CD4-positive, alpha-beta T cell (primary cell): ENCODE results near the gene FAM184A. TPM values are rescaled to one million over a fixed set of nuclear protein-coding genes. Genes with fewer than 3 reads are reported as not detected.
A peak's percentile ranks its signal among the peaks of the same experiment; 100 is the strongest.

Experiments used
- ATAC-seq: fragments of 200-7000 bp; cut with Tn5 transposase; one replicate; pipeline ENCODE4 v1.10.0; 2022; ENCODE audit warnings: mild to moderate bottlenecking; ENCODE audit not compliant: poor library complexity
- CTCF ChIA-PET: fragments of 350-600 bp; sonication (Branson Sonifier 250); formaldehyde crosslinking; loops from one replicate; lab custom pipeline; 2021; ENCODE audit warnings: antibody characterized with exemption, inconsistent platforms; lab: Charles Lee
- POLR2A ChIA-PET: fragments of 350-600 bp; sonication (Branson Sonifier 250); formaldehyde crosslinking; loops from one replicate; lab custom pipeline; 2021; ENCODE audit warnings: antibody characterized with exemption, inconsistent platforms; lab: Charles Lee
- DNase-seq, 14 experiments: peaks; one replicate each; pipeline ENCODE4 v3.0.0-alpha.2; 2013 to 2020; ENCODE audit warnings: mixed read lengths in 2 of 14
- H3K27ac ChIP-seq, 2 donors: one replicate each; pipeline versions ENCODE4 v1.5.1 to v1.7.0; 2013; ENCODE audit warnings: low read length in 2 of 2, low read depth in 1 of 2, mild to moderate bottlenecking in 1 of 2
- H3K27me3 ChIP-seq, 2 experiments: 1 replicate in 1 of 2; 2 replicates in 1 of 2; pipeline versions ENCODE4 v1.6.1 to v1.7.0; 2013; ENCODE audit warnings: low read length in 2 of 2, control low read depth in 1 of 2, mild to moderate bottlenecking in 1 of 2, moderate library complexity in 1 of 2; ENCODE audit not compliant: insufficient read depth in 2 of 2, control insufficient read depth in 1 of 2
- H3K36me3 ChIP-seq: one replicate; pipeline ENCODE4 v1.6.1; 2013; ENCODE audit warnings: low read length, control low read depth; ENCODE audit not compliant: insufficient read depth
- H3K4me1 ChIP-seq: one replicate; pipeline ENCODE4 v1.6.1; 2013; ENCODE audit warnings: low read length, control low read depth; ENCODE audit not compliant: insufficient read depth
- H3K4me3 ChIP-seq: one replicate; pipeline ENCODE4 v1.5.1; 2013; ENCODE audit warnings: mild to moderate bottlenecking, low read length, moderate library complexity
- H3K9me3 ChIP-seq, 2 experiments: 1 replicate in 1 of 2; 2 replicates in 1 of 2; pipeline versions ENCODE4 v1.6.1 to v1.7.0; 2013; ENCODE audit warnings: low read length in 2 of 2, mild to moderate bottlenecking in 2 of 2, control low read depth in 1 of 2, moderate library complexity in 1 of 2; ENCODE audit not compliant: control insufficient read depth in 1 of 2, insufficient read depth in 1 of 2
- H3K27ac Mint-ChIP-seq: one replicate; pipeline ENCODE4 v1.8.0; 2020; ENCODE audit warnings: mixed read lengths
- H3K27me3 Mint-ChIP-seq: one replicate; pipeline ENCODE4 v1.8.0; 2021; ENCODE audit warnings: mixed read lengths
- H3K36me3 Mint-ChIP-seq: one replicate; pipeline ENCODE4 v1.8.0; 2021; ENCODE audit warnings: low read depth, mixed read lengths
- H3K4me1 Mint-ChIP-seq: one replicate; pipeline ENCODE4 v1.8.0; 2021; ENCODE audit warnings: low read depth, mixed read lengths
- H3K4me3 Mint-ChIP-seq: one replicate; pipeline ENCODE4 v1.8.0; 2020; ENCODE audit warnings: mild to moderate bottlenecking, mixed read lengths
- H3K9me3 Mint-ChIP-seq: one replicate; pipeline ENCODE4 v1.8.0; 2020; ENCODE audit warnings: mixed read lengths
- intact Hi-C, 2 experiments: fragments of 100-400 bp; cut with DNase I in 1 of 2; cut with micrococcal nuclease in 1 of 2; formaldehyde crosslinking; loops; one replicate each; pipeline versions ENCODE4 v1.15.1 to v1.9.0; 2023 to 2025; cut with DNase I, micrococcal nuclease
- total RNA-seq, 174 experiments: library from RNA in 2 of 174; stranded (reverse) in 2 of 174; gene quantifications; one replicate each; pipeline ENCODE4 v1.2.3 and lab custom pipeline; 2021 to 2026
- TF ChIP-seq, protein P1 (sequence below): fragments of 200-600 bp; IDR thresholded peaks from one replicate; pipeline ENCODE4 v1.8.0; 2022; ENCODE audit warnings: antibody characterized with exemption, mild to moderate bottlenecking

FAM184A gene
- total RNA-seq, 2 experiments from 2014 or later = 2.9 to 3.3 TPM

DNA sequence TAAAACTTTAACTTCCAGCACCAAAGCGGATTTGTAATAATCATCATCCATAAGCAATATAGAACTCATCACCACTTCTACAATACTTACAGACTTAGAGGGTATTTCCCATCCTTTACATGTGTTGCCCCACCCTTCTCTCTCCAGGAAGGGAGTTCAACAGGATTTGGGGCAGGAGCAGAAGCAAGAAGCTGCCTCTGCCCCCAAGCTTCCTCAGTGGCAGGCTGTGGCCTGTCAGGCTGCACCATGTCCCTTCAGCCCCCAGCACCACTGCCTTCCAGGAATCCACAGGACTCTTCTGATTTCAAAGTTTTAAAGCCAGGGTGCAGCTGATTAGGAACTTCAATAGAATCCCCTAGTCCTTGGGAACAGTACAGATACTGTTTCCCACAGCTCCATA is 106.8 kb downstream of the FAM184A start:
- POLR2A ChIA-PET = no interaction called here
- H3K36me3 Mint-ChIP-seq = peaks cover 1% of the 10 kb centered on the region
- H3K36me3 ChIP-seq = no peaks in the 10 kb centered on the region

DNA sequence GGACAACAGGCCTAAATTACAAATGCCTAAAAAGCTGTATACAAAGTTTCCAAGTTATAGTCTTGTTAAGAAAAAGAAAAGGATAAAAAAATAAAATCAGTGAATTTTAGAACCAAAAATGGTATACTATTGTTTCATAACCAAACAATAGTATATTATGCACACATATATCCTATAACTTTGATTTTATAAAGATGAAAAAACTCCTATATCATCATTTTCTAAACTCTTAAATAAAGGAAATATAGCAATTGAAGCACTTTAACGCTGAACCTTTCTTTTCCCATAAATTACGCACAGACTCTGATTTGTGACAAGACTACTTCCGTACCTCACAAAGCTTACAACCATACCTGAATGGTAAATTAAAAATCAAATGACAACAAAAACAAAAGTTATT is 107.6 kb downstream of the FAM184A start:
- H3K27me3 ChIP-seq = no peaks in the 10 kb centered on the region
- DNase-seq = no peak
- Mint-ChIP-seq H3K27ac (no peak overlapping the region), H3K27me3 (no peaks in the 10 kb centered on the region), H3K36me3 (no peaks in the 10 kb centered on the region), H3K4me3 (no peak overlapping the region), H3K4me1 (no peaks in the 10 kb centered on the region), H3K9me3 (no peaks in the 10 kb centered on the region)
- CTCF ChIA-PET = no interaction called here
- H3K27ac ChIP-seq = no peak overlapping the region
- no peak for ATAC-seq
- POLR2A ChIA-PET = no interaction called here
- H3K4me3 ChIP-seq = no peak overlapping the region
- intact Hi-C loops = no loop called here
- H3K36me3 ChIP-seq = no peaks in the 10 kb centered on the region
- no peaks in the 10 kb centered on the region for H3K9me3 ChIP-seq
- TF ChIP-seq, protein P1, sequence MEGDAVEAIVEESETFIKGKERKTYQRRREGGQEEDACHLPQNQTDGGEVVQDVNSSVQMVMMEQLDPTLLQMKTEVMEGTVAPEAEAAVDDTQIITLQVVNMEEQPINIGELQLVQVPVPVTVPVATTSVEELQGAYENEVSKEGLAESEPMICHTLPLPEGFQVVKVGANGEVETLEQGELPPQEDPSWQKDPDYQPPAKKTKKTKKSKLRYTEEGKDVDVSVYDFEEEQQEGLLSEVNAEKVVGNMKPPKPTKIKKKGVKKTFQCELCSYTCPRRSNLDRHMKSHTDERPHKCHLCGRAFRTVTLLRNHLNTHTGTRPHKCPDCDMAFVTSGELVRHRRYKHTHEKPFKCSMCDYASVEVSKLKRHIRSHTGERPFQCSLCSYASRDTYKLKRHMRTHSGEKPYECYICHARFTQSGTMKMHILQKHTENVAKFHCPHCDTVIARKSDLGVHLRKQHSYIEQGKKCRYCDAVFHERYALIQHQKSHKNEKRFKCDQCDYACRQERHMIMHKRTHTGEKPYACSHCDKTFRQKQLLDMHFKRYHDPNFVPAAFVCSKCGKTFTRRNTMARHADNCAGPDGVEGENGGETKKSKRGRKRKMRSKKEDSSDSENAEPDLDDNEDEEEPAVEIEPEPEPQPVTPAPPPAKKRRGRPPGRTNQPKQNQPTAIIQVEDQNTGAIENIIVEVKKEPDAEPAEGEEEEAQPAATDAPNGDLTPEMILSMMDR = no peak
- H3K4me1 ChIP-seq = no peaks in the 10 kb centered on the region

More for the DNA sequence above, 106.8 kb downstream of the FAM184A start:
- DNase-seq (no peak), ATAC-seq (no peak)
- Histone ChIP-seq H3K27ac (no peak overlapping the region), H3K4me3 (no peak overlapping the region), H3K4me1 (no peaks in the 10 kb centered on the region), H3K27me3 (no peaks in the 10 kb centered on the region), H3K9me3 (no peaks in the 10 kb centered on the region)
- Mint-ChIP-seq H3K4me3 (no peak overlapping the region), H3K27ac (no peak overlapping the region), H3K9me3 (no peaks in the 10 kb centered on the region), H3K4me1 (no peaks in the 10 kb centered on the region), H3K27me3 (no peaks in the 10 kb centered on the region)
- CTCF ChIA-PET = interaction anchor here (0.9 kb wide), 1 partner anchor 139 kb away, joined by 3 read pairs; no protein-coding TSS in a partner anchor
- intact Hi-C loops = no loop called here
- TF ChIP-seq, protein P1 = no peak

DNA sequence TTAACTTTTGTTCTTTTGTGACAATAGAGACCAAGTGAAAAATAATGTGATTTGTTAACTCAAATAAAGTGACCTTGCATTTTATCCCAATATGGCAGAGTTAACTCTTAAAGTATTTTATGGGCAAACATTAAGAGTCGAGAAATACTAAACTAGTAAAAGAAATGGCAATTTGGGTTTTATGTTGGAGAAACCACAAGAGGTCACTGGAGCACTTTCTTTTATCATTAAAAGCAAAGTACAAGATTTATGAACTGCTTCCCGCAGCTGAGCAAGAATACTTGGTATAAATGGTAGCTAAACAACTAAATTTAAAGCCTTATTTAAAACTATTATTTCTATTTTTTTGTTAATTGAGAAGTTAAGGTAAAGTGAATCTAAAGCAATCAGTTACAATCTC is 110.0 kb downstream of the FAM184A start:
- Histone ChIP-seq H3K4me3 (no peak overlapping the region), H3K27me3 (no peaks in the 10 kb centered on the region), H3K27ac (no peak overlapping the region), H3K36me3 (no peaks in the 10 kb centered on the region), H3K4me1 (no peaks in the 10 kb centered on the region), H3K9me3 (no peaks in the 10 kb centered on the region)
- H3K36me3 Mint-ChIP-seq = no peaks in the 10 kb centered on the region
- POLR2A ChIA-PET = interaction anchor here (1.2 kb wide), 1 partner anchor 142 kb away, joined by 4 read pairs; no protein-coding TSS in a partner anchor
- H3K27me3 Mint-ChIP-seq = no peaks in the 10 kb centered on the region
- no peaks in the 10 kb centered on the region for H3K9me3 Mint-ChIP-seq
- no peak for ATAC-seq
- TF ChIP-seq, protein P1 = peak; percentile 32
- CTCF ChIA-PET = interaction anchor here (0.6 to 1.9 kb wide), 2 partner anchors 128 to 143 kb away, joined by 3 to 15 read pairs; no protein-coding TSS in a partner anchor
- intact Hi-C loops = no loop called here
- peak in 3 of 14 experiments; percentile 12 to 29 (median 23) for DNase-seq
- no peak overlapping the region for H3K4me3 Mint-ChIP-seq
- H3K4me1 Mint-ChIP-seq = no peaks in the 10 kb centered on the region
- no peak overlapping the region for H3K27ac Mint-ChIP-seq
